ENCODE measurements around the gene OR2C3.
"Not testable (repeated sequence)": the region's sequence is repeated elsewhere in the genome, so short reads cannot be mapped to it uniquely, and the experiment has no call there.

The OR2C3 gene

GRCh38 chr1:247539215-247539614 lies 3.0 kb upstream of the OR2C3 start:
- TF ChIP-seq CTCF (IDR thresholded peaks at IDR 0.05; ENCODE audit: low read length, missing control alignments) = no peak
- no peak overlapping the region for H3K4me3 ChIP-seq (replicated peaks; ENCODE audit: low read depth, low read length)
- no peak for DNase-seq (ENCODE audit: low read depth)

- TF ChIP-seq CTCF (IDR thresholded peaks at IDR 0.05; ENCODE audit: low read length, missing control alignments) = no peak
- no peak for DNase-seq (ENCODE audit: low read depth)
- H3K4me3 ChIP-seq (replicated peaks; ENCODE audit: low read depth, low read length) = no peak overlapping the region
Measured at GRCh38 chr1:247538561-247538960, 2.3 kb upstream of the OR2C3 start.

- H3K4me3 ChIP-seq (replicated peaks; ENCODE audit: low read depth, low read length) = no peak overlapping the region
- DNase-seq (ENCODE audit: low read depth) = no peak
- TF ChIP-seq CTCF (IDR thresholded peaks at IDR 0.05; ENCODE audit: low read length, missing control alignments) = no peak
Measured at GRCh38 chr1:247535402-247535801, 838 bp downstream of the OR2C3 start.

- H3K4me3 ChIP-seq (replicated peaks; ENCODE audit: low read depth, low read length) = no peak overlapping the region
- no peak for DNase-seq (ENCODE audit: low read depth)
- TF ChIP-seq CTCF (IDR thresholded peaks at IDR 0.05; ENCODE audit: low read length, missing control alignments) = no peak
Measured at GRCh38 chr1:247531937-247532336, 4.3 kb downstream of the OR2C3 start.

- no peak for DNase-seq (ENCODE audit: low read depth)
- no peak for TF ChIP-seq CTCF (IDR thresholded peaks at IDR 0.05; ENCODE audit: low read length, missing control alignments)
- H3K4me3 ChIP-seq (replicated peaks; ENCODE audit: low read depth, low read length) = no peak overlapping the region
Measured at GRCh38 chr1:247530785-247531184, 5.5 kb downstream of the OR2C3 start.

GRCh38 chr1:247529771-247530355 lies 6.4 kb downstream of the OR2C3 start:
- H3K4me3 ChIP-seq (replicated peaks; ENCODE audit: low read depth, low read length) = no peak overlapping the region
- DNase-seq (ENCODE audit: low read depth) = no peak
- TF ChIP-seq CTCF (IDR thresholded peaks at IDR 0.05; ENCODE audit: low read length, missing control alignments) = no peak

GRCh38 chr1:247528812-247529474 lies 7.3 kb downstream of the OR2C3 start:
- H3K4me3 ChIP-seq (replicated peaks; ENCODE audit: low read depth, low read length) = no peak overlapping the region
- DNase-seq (ENCODE audit: low read depth) = no peak
- TF ChIP-seq CTCF (IDR thresholded peaks at IDR 0.05; ENCODE audit: low read length, missing control alignments) = no peak

GRCh38 chr1:247521886-247522285 lies 14.4 kb downstream of the OR2C3 start:
- H3K4me3 ChIP-seq (replicated peaks; ENCODE audit: low read depth, low read length); DNase-seq (ENCODE audit: low read depth): not testable (repeated sequence)

Measured in fibroblast of pulmonary artery (primary cell).